OCI-LY1 (cell line): ENCODE measurements around the gene PKM.

ENCODE experiments used
- EZH2 ChIP-seq: fragments of 200-600 bp; sonication (generic), shearing (Covaris generic); IDR thresholded peaks from 2 replicates; pipeline ENCODE4 v1.8.0; 2017; ENCODE audit warnings: borderline replicate concordance, mixed run types, mild to moderate bottlenecking, antibody characterized with exemption, low read length, moderate library complexity, mixed read lengths
- TF ChIP-seq, protein P1 (sequence below): fragments of 200-600 bp; sonication (generic), shearing (Covaris generic); IDR thresholded peaks from 2 replicates; pipeline ENCODE4 v1.5.1; 2017; ENCODE audit warnings: mild to moderate bottlenecking, antibody characterized with exemption, low read length, moderate library complexity, mixed read lengths

DNA sequence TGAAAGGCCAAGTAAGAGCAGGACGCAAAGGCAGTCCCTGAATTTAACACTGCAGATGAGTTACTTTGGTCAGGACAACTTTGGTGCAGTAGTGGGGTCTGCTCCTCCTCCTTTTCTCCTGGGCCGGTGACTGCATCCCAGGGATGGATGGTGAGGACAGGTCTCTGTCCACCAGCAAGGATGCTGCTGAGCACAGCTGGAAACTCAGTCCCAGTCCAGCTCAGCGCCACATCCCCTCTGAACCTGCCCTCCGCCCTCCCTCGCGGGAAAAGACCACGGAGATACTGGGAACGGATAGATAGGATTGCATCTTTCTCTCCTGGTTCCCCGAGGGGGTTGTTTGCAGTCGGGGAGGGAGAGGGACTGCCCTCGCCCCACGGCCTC, 47.2 kb downstream of the PKM start:
- TF ChIP-seq, protein P1, sequence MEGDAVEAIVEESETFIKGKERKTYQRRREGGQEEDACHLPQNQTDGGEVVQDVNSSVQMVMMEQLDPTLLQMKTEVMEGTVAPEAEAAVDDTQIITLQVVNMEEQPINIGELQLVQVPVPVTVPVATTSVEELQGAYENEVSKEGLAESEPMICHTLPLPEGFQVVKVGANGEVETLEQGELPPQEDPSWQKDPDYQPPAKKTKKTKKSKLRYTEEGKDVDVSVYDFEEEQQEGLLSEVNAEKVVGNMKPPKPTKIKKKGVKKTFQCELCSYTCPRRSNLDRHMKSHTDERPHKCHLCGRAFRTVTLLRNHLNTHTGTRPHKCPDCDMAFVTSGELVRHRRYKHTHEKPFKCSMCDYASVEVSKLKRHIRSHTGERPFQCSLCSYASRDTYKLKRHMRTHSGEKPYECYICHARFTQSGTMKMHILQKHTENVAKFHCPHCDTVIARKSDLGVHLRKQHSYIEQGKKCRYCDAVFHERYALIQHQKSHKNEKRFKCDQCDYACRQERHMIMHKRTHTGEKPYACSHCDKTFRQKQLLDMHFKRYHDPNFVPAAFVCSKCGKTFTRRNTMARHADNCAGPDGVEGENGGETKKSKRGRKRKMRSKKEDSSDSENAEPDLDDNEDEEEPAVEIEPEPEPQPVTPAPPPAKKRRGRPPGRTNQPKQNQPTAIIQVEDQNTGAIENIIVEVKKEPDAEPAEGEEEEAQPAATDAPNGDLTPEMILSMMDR = no peak
- TF ChIP-seq EZH2 = no peak
